ENCODE results near the gene XYLT1. TPM values are rescaled to one million over a fixed set of nuclear protein-coding genes. Genes with fewer than 3 reads are reported as not detected.

Gene XYLT1
- total RNA-seq, 1 experiment from 2014 or later = 1.7 TPM

- H3K9me3 ChIP-seq (ENCODE audit: insufficient read depth, low read depth) = no peaks in the 10 kb centered on the region
- BruUV-seq (replicated peaks) = no TSS peak
- no peaks in the 10 kb centered on the region for H3K36me3 ChIP-seq (ENCODE audit: low read depth)
- DNase-seq = no peak
- H3K79me2 ChIP-seq (ENCODE audit: low read depth) = no peaks in the 10 kb centered on the region
- intact Hi-C loops (cut with micrococcal nuclease; ENCODE audit: unreplicated experiment) = no loop called here
- H3K9me2 ChIP-seq (ENCODE audit: insufficient read depth) = no peaks in the 10 kb centered on the region
- peaks cover 9% of the 10 kb centered on the region; the same call in 1 of the 2 replicates for H3K27me3 ChIP-seq (ENCODE audit: insufficient read depth, low read depth)
- no peak overlapping the region for H2AFZ ChIP-seq
- H3K4me3 ChIP-seq = no peak overlapping the region
- no peaks in the 10 kb centered on the region for H3K4me1 ChIP-seq (replicated peaks; ENCODE audit: insufficient read depth)
- ChIA-PET CTCF (interaction anchor here (1.0 kb wide), 1 partner anchor 236 kb away, joined by 3 read pairs; no protein-coding TSS in a partner anchor), POLR2A (ENCODE audit: unreplicated experiment) (no interaction called here)
- TF ChIP-seq EZH2 (IDR thresholded peaks at IDR 0.05; ENCODE audit: low read depth) = no peak
- TF ChIP-seq, protein P1, sequence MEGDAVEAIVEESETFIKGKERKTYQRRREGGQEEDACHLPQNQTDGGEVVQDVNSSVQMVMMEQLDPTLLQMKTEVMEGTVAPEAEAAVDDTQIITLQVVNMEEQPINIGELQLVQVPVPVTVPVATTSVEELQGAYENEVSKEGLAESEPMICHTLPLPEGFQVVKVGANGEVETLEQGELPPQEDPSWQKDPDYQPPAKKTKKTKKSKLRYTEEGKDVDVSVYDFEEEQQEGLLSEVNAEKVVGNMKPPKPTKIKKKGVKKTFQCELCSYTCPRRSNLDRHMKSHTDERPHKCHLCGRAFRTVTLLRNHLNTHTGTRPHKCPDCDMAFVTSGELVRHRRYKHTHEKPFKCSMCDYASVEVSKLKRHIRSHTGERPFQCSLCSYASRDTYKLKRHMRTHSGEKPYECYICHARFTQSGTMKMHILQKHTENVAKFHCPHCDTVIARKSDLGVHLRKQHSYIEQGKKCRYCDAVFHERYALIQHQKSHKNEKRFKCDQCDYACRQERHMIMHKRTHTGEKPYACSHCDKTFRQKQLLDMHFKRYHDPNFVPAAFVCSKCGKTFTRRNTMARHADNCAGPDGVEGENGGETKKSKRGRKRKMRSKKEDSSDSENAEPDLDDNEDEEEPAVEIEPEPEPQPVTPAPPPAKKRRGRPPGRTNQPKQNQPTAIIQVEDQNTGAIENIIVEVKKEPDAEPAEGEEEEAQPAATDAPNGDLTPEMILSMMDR (conservative IDR thresholded peaks at IDR 0.05) = peak; percentile 47
- H4K20me1 ChIP-seq (ENCODE audit: insufficient read depth) = no peaks in the 10 kb centered on the region
- no peak overlapping the region for H3K27ac ChIP-seq
- H3K4me2 ChIP-seq = no peak overlapping the region
- no peaks in the 10 kb centered on the region for H3F3A ChIP-seq (ENCODE audit: insufficient read depth, low read depth)
Observed at GRCh38 chr16:17467923-17468540, 2.7 kb downstream of the XYLT1 start.

DNA sequence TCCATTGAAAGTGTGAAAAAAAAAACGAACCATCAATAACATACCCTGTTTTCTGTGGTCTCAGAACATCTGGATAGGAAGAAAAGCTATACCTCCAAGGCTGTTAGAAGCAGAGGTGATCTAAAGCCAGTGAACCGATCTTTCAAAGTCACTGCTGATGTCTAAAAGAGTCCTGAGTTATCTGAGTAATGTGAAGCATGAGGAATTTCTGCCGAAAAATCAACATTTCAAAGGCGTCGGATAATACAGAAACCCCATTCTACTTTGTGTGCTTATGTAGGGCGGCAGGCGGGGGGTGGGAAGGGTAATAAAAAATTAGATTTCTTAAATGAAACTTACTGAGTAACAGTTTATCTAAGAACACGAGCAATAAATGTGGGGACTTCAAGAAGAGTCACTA lies 3.9 kb downstream of the XYLT1 start:
- Histone ChIP-seq H3K4me1 (replicated peaks; ENCODE audit: insufficient read depth) (no peaks in the 10 kb centered on the region), H2AFZ (no peak overlapping the region), H3K9me3 (ENCODE audit: insufficient read depth, low read depth) (no peaks in the 10 kb centered on the region), H3K79me2 (ENCODE audit: low read depth) (no peaks in the 10 kb centered on the region), H3K4me3 (no peak overlapping the region), H3K36me3 (ENCODE audit: low read depth) (no peaks in the 10 kb centered on the region), H3K27ac (no peak overlapping the region), H4K20me1 (ENCODE audit: insufficient read depth) (no peaks in the 10 kb centered on the region), H3K27me3 (ENCODE audit: insufficient read depth, low read depth) (peaks cover 14% of the 10 kb centered on the region; the same call in 1 of the 2 replicates), H3F3A (ENCODE audit: insufficient read depth, low read depth) (no peaks in the 10 kb centered on the region), H3K9me2 (ENCODE audit: insufficient read depth) (no peaks in the 10 kb centered on the region), H3K4me2 (no peak overlapping the region)
- CTCF ChIA-PET = interaction anchor here (0.5 kb wide), 1 partner anchor 996 kb away, joined by 6 read pairs; no protein-coding TSS in a partner anchor
- intact Hi-C loops (cut with micrococcal nuclease; ENCODE audit: unreplicated experiment) = no loop called here
- no peak for DNase-seq
- TF ChIP-seq, protein P1 (conservative IDR thresholded peaks at IDR 0.05) = no peak
- TF ChIP-seq EZH2 (IDR thresholded peaks at IDR 0.05; ENCODE audit: low read depth) = no peak
- BruUV-seq (replicated peaks) = no TSS peak
- POLR2A ChIA-PET (ENCODE audit: unreplicated experiment) = interaction anchor here (0.7 kb wide), 1 partner anchor 180 kb away, joined by 3 read pairs; no protein-coding TSS in a partner anchor

DNA sequence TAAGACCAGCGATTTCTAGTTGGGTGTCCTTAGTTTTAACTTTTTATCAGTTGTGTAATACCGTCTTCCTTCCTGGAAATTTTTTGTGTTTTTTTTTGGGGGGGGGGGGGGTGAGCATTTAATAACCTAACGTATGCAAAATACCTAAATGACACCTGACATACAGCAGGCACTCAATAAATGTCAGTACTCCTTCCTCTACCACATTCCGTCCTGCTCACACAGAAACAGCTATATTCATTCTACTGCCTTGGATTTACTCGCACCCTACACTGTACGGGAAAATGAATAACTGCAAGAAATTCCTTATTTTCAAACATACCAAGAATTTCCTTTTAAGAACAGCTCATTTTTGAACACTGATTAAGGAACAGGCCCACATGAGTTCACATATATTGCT lies 5.3 kb downstream of the XYLT1 start:
- no peak overlapping the region for H3K27ac ChIP-seq
- intact Hi-C loops (cut with micrococcal nuclease; ENCODE audit: unreplicated experiment) = no loop called here
- no peak for DNase-seq
- POLR2A ChIA-PET (ENCODE audit: unreplicated experiment) = no interaction called here
- no peak overlapping the region for H2AFZ ChIP-seq
- no peaks in the 10 kb centered on the region for H3K9me3 ChIP-seq (ENCODE audit: insufficient read depth, low read depth)
- BruUV-seq (replicated peaks) = no TSS peak
- no peaks in the 10 kb centered on the region for H4K20me1 ChIP-seq (ENCODE audit: insufficient read depth)
- no peak overlapping the region for H3K4me2 ChIP-seq
- H3K27me3 ChIP-seq (ENCODE audit: insufficient read depth, low read depth) = peaks cover 15% of the 10 kb centered on the region; the same call in 1 of the 2 replicates
- H3F3A ChIP-seq (ENCODE audit: insufficient read depth, low read depth) = no peaks in the 10 kb centered on the region
- no peaks in the 10 kb centered on the region for H3K4me1 ChIP-seq (replicated peaks; ENCODE audit: insufficient read depth)
- TF ChIP-seq, protein P1 (conservative IDR thresholded peaks at IDR 0.05) = no peak
- TF ChIP-seq EZH2 (IDR thresholded peaks at IDR 0.05; ENCODE audit: low read depth) = no peak
- no peaks in the 10 kb centered on the region for H3K79me2 ChIP-seq (ENCODE audit: low read depth)
- no peaks in the 10 kb centered on the region for H3K9me2 ChIP-seq (ENCODE audit: insufficient read depth)
- CTCF ChIA-PET = no interaction called here
- H3K36me3 ChIP-seq (ENCODE audit: low read depth) = no peaks in the 10 kb centered on the region
- no peak overlapping the region for H3K4me3 ChIP-seq

Measured in PC-9 (cell line).